Measurements from ENCODE around the gene SNED1.

GRCh38 chr2:240956171-240956934 is 42.1 kb upstream of the SNED1 start:
- TF ChIP-seq CTCF (IDR thresholded peaks at IDR 0.05) (no peak), RCOR1 (IDR thresholded peaks at IDR 0.05; ENCODE audit: low read depth, low read length) (no peak), POLR2A (IDR thresholded peaks at IDR 0.05; ENCODE audit: low read length) (no peak), USF2 (IDR thresholded peaks at IDR 0.05) (no peak), SREBF2 (IDR thresholded peaks at IDR 0.05) (no peak), MAFK (IDR thresholded peaks at IDR 0.05; ENCODE audit: partially characterized antibody) (no peak), CBX8 (IDR thresholded peaks at IDR 0.05) (no peak), RAD21 (conservative IDR thresholded peaks at IDR 0.05 in 1 of 2, IDR thresholded peaks at IDR 0.05 in 1 of 2) (no peak), ESRRA (IDR thresholded peaks at IDR 0.05; ENCODE audit: borderline replicate concordance, low read length) (no peak), EP300 (IDR thresholded peaks at IDR 0.05) (no peak), REST (IDR thresholded peaks at IDR 0.05) (no peak), BHLHE40 (IDR thresholded peaks at IDR 0.05; ENCODE audit: low read depth, low read length) (no peak), SMC3 (IDR thresholded peaks at IDR 0.05) (no peak), MAX (IDR thresholded peaks at IDR 0.05) (no peak)
